Vagina (tissue), 2 donors: Measurements from ENCODE around the gene GPR176. TPM values are rescaled to one million over a fixed set of nuclear protein-coding genes. Genes with fewer than 3 reads are reported as not detected.

Experiments used
- DNase-seq, 2 donors: peaks; one replicate each; pipeline ENCODE4 v3.0.0-alpha.2; 2017; ENCODE audit errors: extremely low spot score in 2 of 2
- H3K27ac ChIP-seq: fragments of 200-600 bp; sonication (generic); one replicate; pipeline ENCODE4 v1.5.1; 2019
- H3K27me3 ChIP-seq: fragments of 200-600 bp; sonication (generic); one replicate; pipeline ENCODE4 v1.5.1; 2019
- H3K36me3 ChIP-seq, 2 donors: fragments of 200-600 bp; sonication (generic); one replicate each; pipeline ENCODE4 v1.5.1; 2017 to 2019
- H3K4me1 ChIP-seq: fragments of 200-600 bp; sonication (generic); one replicate; pipeline ENCODE4 v1.5.1; 2019
- H3K4me3 ChIP-seq, 2 donors: fragments of 200-600 bp; sonication (generic); 1 replicate in 1 of 2; 2 replicates in 1 of 2; pipeline ENCODE4 v1.5.1; 2016 to 2019
- H3K9me3 ChIP-seq: fragments of 200-600 bp; sonication (generic); one replicate; pipeline ENCODE4 v1.5.1; 2019
- CTCF ChIP-seq, 3 experiments: fragments of 450-650 bp in 2 of 3; fragments of 200-600 bp in 1 of 3; sonication (generic) in 1 of 3; IDR thresholded peaks; one replicate each; pipeline ENCODE4 v1.5.1; 2017 to 2019; ENCODE audit warnings: antibody characterized with exemption in 3 of 3, mild to moderate bottlenecking in 2 of 3, moderate library complexity in 2 of 3
- POLR2A ChIP-seq, 2 donors: fragments of 450-650 bp; IDR thresholded peaks; one replicate each; pipeline ENCODE4 v1.6.1; 2017; ENCODE audit warnings: antibody characterized with exemption in 2 of 2, mild to moderate bottlenecking in 2 of 2, moderate library complexity in 2 of 2
- POLR2AphosphoS5 ChIP-seq, 2 donors: sonication (generic); formaldehyde crosslinking; IDR thresholded peaks; one replicate each; pipeline ENCODE4 v1.9.0; 2017; ENCODE audit warnings: antibody characterized with exemption in 2 of 2, mild to moderate bottlenecking in 2 of 2, low read depth in 1 of 2; ENCODE audit not compliant: insufficient read depth in 1 of 2
- intact Hi-C: fragments of 100-400 bp; cut with DNase I; formaldehyde crosslinking; loops from one replicate; pipeline ENCODE4 v1.15.1; 2023
- total RNA-seq: library from RNA; depleted of rRNA; stranded (reverse); fragments of >200 nt; gene quantifications from one replicate; pipeline ENCODE4 v1.2.3, GENCODE V29; 2016

GPR176 gene
- total RNA-seq, 1 donor from 2014 or later = 5.4 TPM

GRCh38 chr15:39931615-39932014 is 11.5 kb upstream of the GPR176 start:
- Histone ChIP-seq H3K4me1 (peaks cover 29% of the 10 kb centered on the region), H3K36me3 (no peaks in the 10 kb centered on the region), H3K27ac (no peak overlapping the region), H3K4me3 (no peak overlapping the region), H3K9me3 (no peaks in the 10 kb centered on the region), H3K27me3 (no peaks in the 10 kb centered on the region)
- TF ChIP-seq POLR2AphosphoS5 (IDR thresholded peaks at IDR 0.05; ENCODE audit: insufficient read depth in 1 of 2, low read depth in 1 of 2) = no peak
- no peak for TF ChIP-seq POLR2A (IDR thresholded peaks at IDR 0.05)
- no peak for TF ChIP-seq CTCF (IDR thresholded peaks at IDR 0.05)
- no peak for DNase-seq
- intact Hi-C loops = no loop called here

- TF ChIP-seq POLR2AphosphoS5 (IDR thresholded peaks at IDR 0.05; ENCODE audit: insufficient read depth in 1 of 2, low read depth in 1 of 2) (no peak), CTCF (IDR thresholded peaks at IDR 0.05) (no peak), POLR2A (IDR thresholded peaks at IDR 0.05) (no peak)
- DNase-seq = no peak
- Histone ChIP-seq H3K27me3 (no peaks in the 10 kb centered on the region), H3K36me3 (no peaks in the 10 kb centered on the region), H3K4me1 (no peaks in the 10 kb centered on the region), H3K4me3 (no peak overlapping the region), H3K27ac (no peak overlapping the region), H3K9me3 (no peaks in the 10 kb centered on the region)
- intact Hi-C loops = no loop called here
These were observed 6.5 kb upstream of the GPR176 start for GRCh38 chr15:39926526-39926925.

GRCh38 chr15:39925112-39925842 is 5.2 kb upstream of the GPR176 start:
- Histone ChIP-seq H3K4me3 (no peak overlapping the region), H3K4me1 (peaks cover 4% of the 10 kb centered on the region), H3K27ac (no peak overlapping the region), H3K27me3 (no peaks in the 10 kb centered on the region), H3K9me3 (no peaks in the 10 kb centered on the region), H3K36me3 (no peaks in the 10 kb centered on the region)
- intact Hi-C loops = no loop called here
- TF ChIP-seq CTCF (IDR thresholded peaks at IDR 0.05) (no peak), POLR2AphosphoS5 (IDR thresholded peaks at IDR 0.05; ENCODE audit: insufficient read depth in 1 of 2, low read depth in 1 of 2) (no peak), POLR2A (IDR thresholded peaks at IDR 0.05) (no peak)
- no peak for DNase-seq

- Histone ChIP-seq H3K4me3 (no peak overlapping the region), H3K9me3 (no peaks in the 10 kb centered on the region), H3K4me1 (peaks cover 6% of the 10 kb centered on the region), H3K27ac (no peak overlapping the region), H3K36me3 (no peaks in the 10 kb centered on the region), H3K27me3 (no peaks in the 10 kb centered on the region)
- intact Hi-C loops = no loop called here
- TF ChIP-seq POLR2AphosphoS5 (IDR thresholded peaks at IDR 0.05; ENCODE audit: insufficient read depth in 1 of 2, low read depth in 1 of 2) = no peak
- no peak for TF ChIP-seq POLR2A (IDR thresholded peaks at IDR 0.05)
- TF ChIP-seq CTCF (IDR thresholded peaks at IDR 0.05) = no peak
- no peak for DNase-seq
These were observed 4.4 kb upstream of the GPR176 start for GRCh38 chr15:39924437-39924836.

GRCh38 chr15:39922462-39923092 is 2.5 kb upstream of the GPR176 start:
- no peak overlapping the region for H3K27ac ChIP-seq
- no peaks in the 10 kb centered on the region for H3K27me3 ChIP-seq
- TF ChIP-seq POLR2A (IDR thresholded peaks at IDR 0.05) = no peak
- TF ChIP-seq POLR2AphosphoS5 (IDR thresholded peaks at IDR 0.05; ENCODE audit: insufficient read depth in 1 of 2, low read depth in 1 of 2) = no peak
- TF ChIP-seq CTCF (IDR thresholded peaks at IDR 0.05) = no peak
- no peak for DNase-seq
- intact Hi-C loops = no loop called here
- H3K36me3 ChIP-seq = no peaks in the 10 kb centered on the region
- H3K4me3 ChIP-seq = no peak overlapping the region
- peaks cover 6% of the 10 kb centered on the region for H3K4me1 ChIP-seq
- H3K9me3 ChIP-seq = no peaks in the 10 kb centered on the region
